Ishikawa (cell line): ENCODE data around the gene SLC41A2.
A peak's percentile ranks its signal among the peaks of the same experiment; 100 is the strongest.

Experiments
- CEBPB ChIP-seq: IDR thresholded peaks from 2 replicates; pipeline ENCODE4 v1.6.1; 2012
- CREB1 ChIP-seq: IDR thresholded peaks from 2 replicates; pipeline ENCODE4 v1.6.1; 2012; ENCODE audit warnings: low read depth
- EGR1 ChIP-seq: IDR thresholded peaks from 2 replicates; pipeline ENCODE4 v1.6.1; 2012
- EP300 ChIP-seq: IDR thresholded peaks from 2 replicates; pipeline ENCODE4 v1.6.1; 2012; ENCODE audit warnings: borderline replicate concordance
- FOXM1 ChIP-seq: IDR thresholded peaks from 2 replicates; pipeline ENCODE4 v1.6.1; 2012; ENCODE audit warnings: low read depth, borderline replicate concordance
- NFIC ChIP-seq: IDR thresholded peaks from 2 replicates; pipeline ENCODE4 v1.6.1; 2012
- RAD21 ChIP-seq: IDR thresholded peaks from 2 replicates; pipeline ENCODE4 v1.6.1; 2012; ENCODE audit warnings: low read depth
- TAF1 ChIP-seq: IDR thresholded peaks from 2 replicates; pipeline ENCODE4 v1.6.1; 2012; ENCODE audit warnings: low read depth, mild to moderate bottlenecking
- TCF12 ChIP-seq: IDR thresholded peaks from 2 replicates; pipeline ENCODE4 v1.6.1; 2012; ENCODE audit warnings: low read depth
- TEAD4 ChIP-seq: IDR thresholded peaks from 2 replicates; pipeline ENCODE4 v1.6.1; 2012
- USF1 ChIP-seq: IDR thresholded peaks from 2 replicates; pipeline ENCODE4 v1.6.1; 2012
- YY1 ChIP-seq: IDR thresholded peaks from 2 replicates; pipeline ENCODE4 v1.6.1; 2012; ENCODE audit warnings: low read depth
- ZBTB7A ChIP-seq: IDR thresholded peaks from 2 replicates; pipeline ENCODE4 v1.6.1; 2012; ENCODE audit warnings: low read depth
- TF ChIP-seq, protein P1 (sequence below): IDR thresholded peaks from 2 replicates; pipeline ENCODE4 v1.6.1; 2012
- TF ChIP-seq, protein P2 (sequence below): IDR thresholded peaks from 2 replicates; pipeline ENCODE4 v1.6.1; 2012; ENCODE audit warnings: low read depth, mild to moderate bottlenecking

Gene SLC41A2

GRCh38 chr12:104959335-104959841, 1.3 kb upstream of the SLC41A2 start:
- TF ChIP-seq TCF12, result no peak
- TF ChIP-seq EP300, result no peak; the same call in 1 of the 2 replicates
- no peak for TF ChIP-seq USF1
- no peak for TF ChIP-seq FOXM1
- no peak for TF ChIP-seq RAD21
- TF ChIP-seq, protein P1, sequence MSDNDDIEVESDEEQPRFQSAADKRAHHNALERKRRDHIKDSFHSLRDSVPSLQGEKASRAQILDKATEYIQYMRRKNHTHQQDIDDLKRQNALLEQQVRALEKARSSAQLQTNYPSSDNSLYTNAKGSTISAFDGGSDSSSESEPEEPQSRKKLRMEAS, result no peak
- TF ChIP-seq NFIC, result no peak
- TF ChIP-seq TAF1, result no peak
- TF ChIP-seq ZBTB7A, result no peak
- TF ChIP-seq EGR1, result no peak
- TF ChIP-seq, protein P2, sequence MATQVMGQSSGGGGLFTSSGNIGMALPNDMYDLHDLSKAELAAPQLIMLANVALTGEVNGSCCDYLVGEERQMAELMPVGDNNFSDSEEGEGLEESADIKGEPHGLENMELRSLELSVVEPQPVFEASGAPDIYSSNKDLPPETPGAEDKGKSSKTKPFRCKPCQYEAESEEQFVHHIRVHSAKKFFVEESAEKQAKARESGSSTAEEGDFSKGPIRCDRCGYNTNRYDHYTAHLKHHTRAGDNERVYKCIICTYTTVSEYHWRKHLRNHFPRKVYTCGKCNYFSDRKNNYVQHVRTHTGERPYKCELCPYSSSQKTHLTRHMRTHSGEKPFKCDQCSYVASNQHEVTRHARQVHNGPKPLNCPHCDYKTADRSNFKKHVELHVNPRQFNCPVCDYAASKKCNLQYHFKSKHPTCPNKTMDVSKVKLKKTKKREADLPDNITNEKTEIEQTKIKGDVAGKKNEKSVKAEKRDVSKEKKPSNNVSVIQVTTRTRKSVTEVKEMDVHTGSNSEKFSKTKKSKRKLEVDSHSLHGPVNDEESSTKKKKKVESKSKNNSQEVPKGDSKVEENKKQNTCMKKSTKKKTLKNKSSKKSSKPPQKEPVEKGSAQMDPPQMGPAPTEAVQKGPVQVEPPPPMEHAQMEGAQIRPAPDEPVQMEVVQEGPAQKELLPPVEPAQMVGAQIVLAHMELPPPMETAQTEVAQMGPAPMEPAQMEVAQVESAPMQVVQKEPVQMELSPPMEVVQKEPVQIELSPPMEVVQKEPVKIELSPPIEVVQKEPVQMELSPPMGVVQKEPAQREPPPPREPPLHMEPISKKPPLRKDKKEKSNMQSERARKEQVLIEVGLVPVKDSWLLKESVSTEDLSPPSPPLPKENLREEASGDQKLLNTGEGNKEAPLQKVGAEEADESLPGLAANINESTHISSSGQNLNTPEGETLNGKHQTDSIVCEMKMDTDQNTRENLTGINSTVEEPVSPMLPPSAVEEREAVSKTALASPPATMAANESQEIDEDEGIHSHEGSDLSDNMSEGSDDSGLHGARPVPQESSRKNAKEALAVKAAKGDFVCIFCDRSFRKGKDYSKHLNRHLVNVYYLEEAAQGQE, result no peak
- no peak for TF ChIP-seq TEAD4
- TF ChIP-seq CREB1, result no peak
- TF ChIP-seq CEBPB, result no peak
- no peak for TF ChIP-seq YY1

- TF ChIP-seq CEBPB, result no peak
- TF ChIP-seq EP300, result no peak; the same call in 1 of the 2 replicates
- TF ChIP-seq YY1, result no peak
- no peak for TF ChIP-seq FOXM1
- TF ChIP-seq, protein P2, result no peak
- TF ChIP-seq ZBTB7A, result no peak
- TF ChIP-seq USF1, result no peak
- TF ChIP-seq EGR1, result no peak
- TF ChIP-seq RAD21, result peak; percentile 26; the same call in 1 of the 2 replicates
- TF ChIP-seq CREB1, result no peak
- peak; percentile 37; the same call in 1 of the 2 replicates for TF ChIP-seq TEAD4
- TF ChIP-seq TCF12, result 0 out of 2 replicates have a peak, but pooled peaks have one; percentile 1
- no peak for TF ChIP-seq TAF1
- TF ChIP-seq NFIC, result no peak; the same call in 1 of the 2 replicates
- TF ChIP-seq, protein P1, result no peak
These were observed 780 bp upstream of the SLC41A2 start for GRCh38 chr12:104958805-104959334.

DNA sequence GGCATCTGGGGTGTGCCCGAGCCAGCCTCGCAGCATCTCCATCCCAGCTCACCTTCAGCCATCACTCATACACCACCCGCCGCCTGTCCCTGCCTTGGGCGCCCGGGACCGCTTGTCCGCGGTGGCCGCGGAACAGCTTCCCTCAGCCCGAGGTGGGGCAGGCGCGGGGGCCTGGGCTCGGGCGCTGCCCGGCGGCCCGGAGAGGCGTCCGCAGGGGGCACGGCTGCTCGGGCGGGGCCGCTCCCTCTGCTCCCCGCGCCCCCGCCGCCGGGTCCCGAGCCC, 430 bp downstream of the SLC41A2 start:
- no peak for TF ChIP-seq EGR1
- TF ChIP-seq TEAD4, result no peak
- no peak for TF ChIP-seq FOXM1
- no peak for TF ChIP-seq RAD21
- TF ChIP-seq TAF1, result no peak
- TF ChIP-seq USF1, result no peak
- no peak for TF ChIP-seq CREB1
- TF ChIP-seq, protein P2, result no peak
- TF ChIP-seq TCF12, result no peak
- no peak for TF ChIP-seq ZBTB7A
